Omental fat pad (tissue), 4 donors: ENCODE measurements around the gene SOS2. TPM values are rescaled to one million over a fixed set of nuclear protein-coding genes. Genes with fewer than 3 reads are reported as not detected.

Experiments
- ATAC-seq: fragments of 150-250 bp; one replicate; pipeline ENCODE4 v1.9.1; 2016; ENCODE audit warnings: mild to moderate bottlenecking, moderate library complexity; ENCODE audit not compliant: low FRiP score
- DNase-seq: peaks from one replicate; pipeline ENCODE4 v3.0.0-alpha.2; 2019; ENCODE audit warnings: low spot score
- CTCF ChIP-seq, 3 donors: fragments of 450-650 bp; IDR thresholded peaks; one replicate each; pipeline ENCODE4 v1.5.1; 2016 to 2017; ENCODE audit warnings: antibody characterized with exemption in 3 of 3, mild to moderate bottlenecking in 3 of 3, moderate library complexity in 2 of 3
- total RNA-seq, 4 donors: library from RNA; depleted of rRNA; stranded (reverse); fragments of >200 nt; gene quantifications; one replicate each; pipeline ENCODE4 v1.1.0, GENCODE V29; 2016

SOS2 gene
- total RNA-seq, 4 donors from 2014 or later, result 31.3 to 53.0 (median 32.2) TPM

DNA sequence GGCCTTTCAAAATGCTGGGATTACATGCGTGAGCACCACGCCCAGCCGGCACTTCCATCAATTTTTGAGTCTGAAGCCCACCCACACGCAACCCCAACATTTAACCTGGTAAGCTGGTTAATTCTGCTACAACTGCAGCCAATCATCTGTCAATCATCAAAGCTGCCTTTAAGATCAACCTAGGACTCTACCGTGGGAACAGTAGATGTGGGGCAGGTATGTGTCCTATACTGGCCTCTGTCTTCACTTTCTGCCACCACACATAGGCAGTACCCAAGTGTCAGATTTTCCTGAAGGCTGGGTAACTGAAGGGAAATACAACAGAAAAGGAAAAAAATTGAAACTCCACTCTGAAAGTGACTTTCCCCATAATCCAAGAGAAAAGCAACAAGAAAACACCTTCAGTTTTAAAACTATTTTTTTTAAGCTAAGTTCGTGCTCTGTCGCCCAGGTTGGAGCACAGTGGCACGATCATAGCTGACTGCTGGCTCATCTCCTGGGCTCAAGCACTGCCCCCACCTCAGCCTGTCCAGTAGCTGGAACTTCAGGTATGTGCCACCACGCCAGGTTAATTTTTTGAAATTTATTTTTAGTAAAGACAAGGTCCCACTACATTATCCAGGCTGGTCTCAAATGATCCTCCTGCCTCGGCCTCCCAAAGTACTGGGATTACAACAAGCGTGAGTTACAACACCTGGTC, 137.2 kb downstream of the SOS2 start:
- no peak for TF ChIP-seq CTCF (IDR thresholded peaks at IDR 0.05)
- ATAC-seq (no peak), DNase-seq (no peak)

GRCh38 chr14:50093496-50093895, 137.9 kb downstream of the SOS2 start:
- DNase-seq (no peak), ATAC-seq (no peak)
- TF ChIP-seq CTCF (IDR thresholded peaks at IDR 0.05), result no peak

DNA sequence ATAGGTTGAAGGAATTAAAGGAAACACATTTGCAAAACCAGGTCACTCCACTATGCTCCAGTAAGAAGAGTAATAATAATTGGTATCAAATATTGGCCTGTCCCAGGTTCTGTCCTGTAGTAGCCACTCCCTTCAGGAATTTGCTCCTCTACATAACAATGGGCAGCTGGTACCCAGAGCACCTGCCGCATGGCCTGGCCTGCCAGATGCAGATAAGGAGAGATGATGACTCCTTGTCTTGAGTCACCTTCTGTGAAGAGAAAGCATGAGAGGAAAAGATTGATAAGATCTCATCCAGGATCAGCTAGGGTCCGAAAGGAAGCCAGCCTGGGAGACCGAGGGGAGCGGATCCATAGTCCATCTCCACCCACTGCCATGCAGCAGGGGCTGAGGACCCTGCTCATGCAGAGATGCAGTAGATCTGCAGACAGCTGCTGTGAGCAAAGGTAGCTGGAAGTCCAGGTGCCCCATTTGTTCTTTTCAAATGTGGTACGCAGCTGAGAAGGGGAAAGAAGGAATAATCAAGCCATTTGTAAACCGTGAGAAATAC, 139.3 kb downstream of the SOS2 start:
- TF ChIP-seq CTCF (IDR thresholded peaks at IDR 0.05), result no peak
- ATAC-seq (no peak), DNase-seq (no peak)

DNA sequence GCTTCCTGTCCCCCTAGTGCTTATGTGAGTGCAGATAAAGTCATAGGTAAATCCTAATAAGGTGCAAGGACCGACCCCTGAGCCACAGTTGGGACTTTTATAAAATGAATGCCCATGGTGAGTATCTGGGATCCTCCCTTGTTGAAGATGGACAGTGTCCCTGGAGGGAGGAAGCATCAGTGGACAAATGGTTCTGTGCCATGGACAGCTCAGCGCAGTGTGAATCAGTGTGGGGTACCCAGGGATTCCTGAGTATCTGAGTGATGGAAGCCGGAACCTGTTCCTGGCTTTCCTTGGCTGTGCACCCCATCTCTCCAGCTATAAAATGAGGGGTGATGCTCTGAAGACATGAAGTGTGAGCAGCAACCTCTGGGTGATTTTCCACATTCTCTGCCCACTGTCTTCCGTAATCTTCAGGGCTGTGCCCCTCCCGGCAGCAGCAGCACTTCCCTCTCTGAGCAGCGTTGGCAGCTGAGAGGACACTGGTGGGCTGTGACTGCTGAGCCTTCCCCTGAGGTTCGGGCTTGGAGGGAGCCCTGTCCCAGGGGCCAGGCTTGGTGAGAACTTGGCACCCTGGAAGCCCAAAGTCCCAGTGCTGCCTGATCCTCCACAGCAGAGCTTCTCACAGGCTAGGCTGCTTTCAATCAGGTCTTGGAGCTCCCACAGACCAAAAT, 140.0 kb downstream of the SOS2 start:
- no peak for ATAC-seq
- TF ChIP-seq CTCF (IDR thresholded peaks at IDR 0.05), result no peak
- DNase-seq, result no peak

DNA sequence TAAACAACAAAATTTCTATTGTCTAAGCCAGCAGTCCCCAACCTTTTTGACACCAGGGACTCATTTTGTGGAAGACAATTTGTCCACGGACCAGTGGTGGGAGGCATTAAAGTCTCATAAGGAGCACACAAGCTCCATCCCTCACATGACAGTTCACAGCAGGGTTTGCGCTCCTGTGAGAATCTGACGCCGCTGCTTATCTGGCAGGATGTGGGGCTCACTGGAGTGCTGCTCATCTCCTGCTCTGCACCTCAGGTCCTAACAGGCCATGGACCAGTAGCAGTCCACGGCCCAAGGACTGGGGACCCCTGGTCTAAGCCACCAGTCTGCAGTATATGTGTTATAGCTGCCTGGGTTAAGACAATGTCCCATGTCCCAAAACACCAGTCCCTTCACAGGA, 142.2 kb downstream of the SOS2 start:
- no peak for ATAC-seq
- TF ChIP-seq CTCF (IDR thresholded peaks at IDR 0.05), result no peak
- no peak for DNase-seq

- no peak for DNase-seq
- ATAC-seq, result no peak
- TF ChIP-seq CTCF (IDR thresholded peaks at IDR 0.05), result no peak
Measured at GRCh38 chr14:50088731-50089130, 142.6 kb downstream of the SOS2 start.

- ATAC-seq, result no peak
- no peak for TF ChIP-seq CTCF (IDR thresholded peaks at IDR 0.05)
- no peak for DNase-seq
Measured at GRCh38 chr14:50088117-50088515, 143.3 kb downstream of the SOS2 start.
